HepG2 (cell line): ENCODE results near the gene CIB1. TPM values are rescaled to one million over a fixed set of nuclear protein-coding genes. Genes with fewer than 3 reads are reported as not detected.

Experiments
- ARHGAP35 ChIP-seq: sonication (generic); formaldehyde crosslinking; IDR thresholded peaks from 2 replicates; pipeline ENCODE4 v1.9.0; 2022; ENCODE audit warnings: mild to moderate bottlenecking, inconsistent platforms, moderate library complexity, missing genetic modification reagents, borderline replicate concordance
- CBX2 ChIP-seq, 2 experiments: fragments of 200-600 bp in 1 of 2; sonication (generic); formaldehyde crosslinking in 1 of 2; IDR thresholded peaks; 2 replicates each; pipeline versions ENCODE4 v1.7.0 to v1.8.1; 2018 to 2022; ENCODE audit warnings: low read depth in 2 of 2, low read length in 1 of 2, mild to moderate bottlenecking in 1 of 2, missing genetic modification reagents in 1 of 2
- CHCHD3 ChIP-seq: sonication (generic); formaldehyde crosslinking; IDR thresholded peaks from 2 replicates; pipeline ENCODE4 v1.8.0; 2022; ENCODE audit warnings: mild to moderate bottlenecking, missing genetic modification reagents, moderate library complexity
- DNMT3B ChIP-seq: conservative IDR thresholded peaks from 2 replicates; pipeline ENCODE4 v1.6.1; 2016; ENCODE audit warnings: missing biosample characterization, control low read depth
- EZH2 ChIP-seq: conservative IDR thresholded peaks from 2 replicates; pipeline ENCODE4 v1.6.1; 2012; ENCODE audit warnings: mild to moderate bottlenecking, low read depth, low read length, moderate library complexity
- FIP1L1 ChIP-seq: fragments of 200-400 bp; formaldehyde crosslinking; IDR thresholded peaks from 2 replicates; pipeline ENCODE4 v1.6.1; 2018; ENCODE audit warnings: low read depth, mild to moderate bottlenecking, low read length, moderate library complexity, borderline replicate concordance; ENCODE audit not compliant: insufficient read depth
- FOXA1 ChIP-seq, 2 experiments: fragments of 450-650 bp in 1 of 2; sonication (generic) in 1 of 2; formaldehyde crosslinking in 1 of 2; IDR thresholded peaks; 2 replicates each; pipeline versions ENCODE4 v1.4.0 to v1.6.1; 2016 to 2020; ENCODE audit warnings: missing genetic modification reagents in 1 of 2
- GLI4 ChIP-seq: sonication (generic); formaldehyde crosslinking; IDR thresholded peaks from 2 replicates; pipeline ENCODE4 v1.5.1; 2020; ENCODE audit warnings: missing genetic modification reagents, mild to moderate bottlenecking, moderate library complexity, borderline replicate concordance
- GPN1 ChIP-seq: sonication (generic); formaldehyde crosslinking; IDR thresholded peaks from 2 replicates; pipeline ENCODE4 v1.5.1; 2020; ENCODE audit warnings: missing genetic modification reagents, borderline replicate concordance
- MAFF ChIP-seq: IDR thresholded peaks from 2 replicates; pipeline ENCODE4 v1.6.1; 2011; ENCODE audit warnings: low read depth, low read length, improper control_type of control experiment
- NFIC ChIP-seq: IDR thresholded peaks from 2 replicates; pipeline ENCODE4 v1.6.1; 2012; ENCODE audit warnings: mild to moderate bottlenecking, low read length, inconsistent platforms
- POLR2G ChIP-seq: fragments of 200-400 bp; formaldehyde crosslinking; IDR thresholded peaks from 2 replicates; pipeline ENCODE4 v1.6.1; 2018; ENCODE audit warnings: mild to moderate bottlenecking, low read depth, low read length, moderate library complexity
- SP5 ChIP-seq: IDR thresholded peaks from 2 replicates; pipeline ENCODE4 v1.6.1; 2016; ENCODE audit warnings: low read depth, borderline replicate concordance
- SRSF4 ChIP-seq: fragments of 200-400 bp; formaldehyde crosslinking; IDR thresholded peaks from one replicate; pipeline ENCODE4 v1.6.1; 2018; ENCODE audit warnings: mild to moderate bottlenecking, low read depth, low read length, moderate library complexity; ENCODE audit not compliant: poor library complexity, severe bottlenecking
- TARDBP ChIP-seq: sonication (generic); formaldehyde crosslinking; IDR thresholded peaks from 2 replicates; pipeline ENCODE4 v1.8.0; 2022; ENCODE audit warnings: mild to moderate bottlenecking, missing genetic modification reagents
- TMF1 ChIP-seq: sonication (generic); formaldehyde crosslinking; IDR thresholded peaks from 2 replicates; pipeline ENCODE4 v1.8.1; 2022; ENCODE audit warnings: low read depth, missing genetic modification reagents
- ZFP90 ChIP-seq: sonication (generic); formaldehyde crosslinking; IDR thresholded peaks from 2 replicates; pipeline ENCODE4 v1.8.0; 2022; ENCODE audit warnings: missing genetic modification reagents, mild to moderate bottlenecking, inconsistent platforms, borderline replicate concordance
- ZMAT3 ChIP-seq: sonication (generic); formaldehyde crosslinking; conservative IDR thresholded peaks from 2 replicates; pipeline ENCODE4 v1.7.0; 2021; ENCODE audit warnings: missing genetic modification reagents
- ZNF121 ChIP-seq: sonication (generic); formaldehyde crosslinking; IDR thresholded peaks from 2 replicates; pipeline ENCODE4 v1.5.0; 2020; ENCODE audit warnings: mild to moderate bottlenecking, missing genetic modification reagents
- ZNF556 ChIP-seq: sonication (generic); formaldehyde crosslinking; IDR thresholded peaks from 2 replicates; pipeline ENCODE4 v1.4.0; 2020; ENCODE audit warnings: mild to moderate bottlenecking, missing genetic modification reagents, borderline replicate concordance
- ZNF615 ChIP-seq: sonication (generic); formaldehyde crosslinking; IDR thresholded peaks from 2 replicates; pipeline ENCODE4 v1.5.0; 2020; ENCODE audit warnings: mild to moderate bottlenecking, missing genetic modification reagents, borderline replicate concordance
- ZNF724P ChIP-seq: sonication (generic); formaldehyde crosslinking; IDR thresholded peaks from 2 replicates; pipeline ENCODE4 v1.8.0; 2022; ENCODE audit warnings: missing genetic modification reagents, borderline replicate concordance
- polyA plus RNA-seq, 8 experiments: library from polyadenylated mRNA; depleted of rRNA in 3 of 8; stranded (reverse) in 7 of 8; unstranded in 1 of 8; fragments of >200 nt; fragmentation: Illumina TruSeq in 4 of 8; extraction: Trizol in 4 of 8; gene quantifications; 2 replicates each; pipeline versions ENCODE4 v1.2.1 to v1.2.3, GENCODE V29; 2011 to 2016; ENCODE audit warnings: low read depth in 4 of 8, missing spikeins in 1 of 8, mixed read lengths in 1 of 8; ENCODE audit not compliant: insufficient read depth in 1 of 8
- total RNA-seq, 5 experiments: library from RNA; depleted of rRNA; stranded (reverse); fragments of >200 nt; fragmentation: Illumina TruSeq; extraction: Trizol; gene quantifications; 2 replicates each; pipeline ENCODE4 v1.2.3, GENCODE V29; 2016; ENCODE audit warnings: low read depth in 1 of 5
- TF ChIP-seq, protein P1 (sequence below): sonication (generic); formaldehyde crosslinking; IDR thresholded peaks from 2 replicates; pipeline ENCODE4 v1.5.0; 2020; ENCODE audit warnings: mild to moderate bottlenecking, low read depth, missing genetic modification reagents, borderline replicate concordance
- TF ChIP-seq, protein P2 (sequence below): sonication (generic); formaldehyde crosslinking; IDR thresholded peaks from 2 replicates; pipeline ENCODE4 v1.4.0; 2020; ENCODE audit warnings: missing genetic modification reagents
- TF ChIP-seq, protein P3 (sequence below): sonication (generic); formaldehyde crosslinking; IDR thresholded peaks from 2 replicates; pipeline ENCODE4 v1.8.0; 2022; ENCODE audit warnings: missing genetic modification reagents, mild to moderate bottlenecking, moderate library complexity, borderline replicate concordance

CIB1 gene
- total and polyA plus RNA-seq, 2 of the 13 experiments (the other 11 are each of a cell fraction or from before 2014, with no cell fraction given), result 38.7 to 72.7 TPM

DNA sequence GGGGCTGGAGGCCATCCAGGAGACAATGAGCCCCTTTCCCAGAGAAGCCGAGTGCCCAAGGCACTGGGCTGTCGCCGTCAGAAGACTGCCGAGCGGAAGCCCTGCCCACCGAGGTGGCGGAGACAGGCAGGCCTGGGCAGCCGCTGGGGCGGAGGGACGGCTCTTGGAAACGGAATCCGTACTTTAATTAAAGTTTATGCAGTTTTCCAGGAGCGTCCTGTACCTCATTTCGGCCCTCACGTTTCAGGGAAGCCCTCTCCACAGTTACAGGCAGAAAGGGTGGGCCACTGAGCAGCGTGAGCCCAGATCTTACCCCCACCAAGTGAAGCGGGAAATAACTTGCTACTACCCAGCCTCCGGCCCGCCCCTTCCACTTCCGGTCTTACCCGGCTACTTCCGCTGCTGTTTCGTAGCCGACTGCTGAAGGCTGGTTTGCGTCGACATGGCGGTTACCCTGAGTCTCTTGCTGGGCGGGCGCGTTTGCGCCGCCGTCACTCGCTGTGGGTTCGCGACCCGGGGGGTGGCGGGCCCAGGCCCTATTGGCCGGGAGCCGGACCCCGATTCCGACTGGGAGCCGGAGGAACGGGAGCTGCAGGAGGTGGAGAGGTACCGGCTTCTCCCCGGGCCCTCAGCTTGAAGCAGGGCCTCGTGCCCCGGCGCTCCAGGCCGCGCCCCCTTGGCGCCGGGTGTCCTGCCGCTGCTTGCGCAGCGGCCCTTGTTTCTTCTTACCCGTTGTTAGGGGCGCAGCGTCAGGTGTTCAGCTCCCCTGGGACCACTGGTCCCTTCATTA is 31.7 kb upstream of the CIB1 start, which contains the start of gene NGRN (continued):
- TF ChIP-seq ZNF724P (CRISPR knock-in tag) (no peak), DNMT3B (CRISPR knock-in tag) (no peak), ZMAT3 (CRISPR knock-in tag) (peak; percentile 31; the same call in 1 of the 2 replicates), CBX2 (IDR thresholded peaks at IDR 0.05; ENCODE audit: low read depth, low read length) (no peak), CBX2 (CRISPR knock-in tag; IDR thresholded peaks at IDR 0.05; ENCODE audit: low read depth) (no peak), POLR2G (peak; percentile 96), NFIC (0 out of 2 replicates have a peak, but pooled peaks have one; percentile 0), ZNF615 (0 out of 2 replicates have a peak, but pooled peaks have one; percentile 67), TMF1 (CRISPR knock-in tag) (peak; percentile 94), CHCHD3 (CRISPR knock-in tag) (peak; percentile 74; the same call in 1 of the 2 replicates), ARHGAP35 (CRISPR knock-in tag) (peak; percentile 21; the same call in 1 of the 2 replicates), MAFF (no peak), FIP1L1 (no peak), GLI4 (peak; percentile 94; the same call in 1 of the 2 replicates), ZFP90 (CRISPR knock-in tag) (no peak), EZH2 (no peak), ZNF121 (no peak; the same call in 1 of the 2 replicates), FOXA1 (IDR thresholded peaks at IDR 0.05) (no peak), FOXA1 (CRISPR knock-in tag; IDR thresholded peaks at IDR 0.05) (peak; percentile 29; the same call in 1 of the 2 replicates), SP5 (peak; percentile 64), GPN1 (CRISPR knock-in tag) (peak; percentile 78; the same call in 1 of the 2 replicates), ZNF556 (peak; percentile 60; the same call in 1 of the 2 replicates), SRSF4 (no peak), TARDBP (CRISPR knock-in tag) (peak; percentile 77)
- TF ChIP-seq, protein P1, sequence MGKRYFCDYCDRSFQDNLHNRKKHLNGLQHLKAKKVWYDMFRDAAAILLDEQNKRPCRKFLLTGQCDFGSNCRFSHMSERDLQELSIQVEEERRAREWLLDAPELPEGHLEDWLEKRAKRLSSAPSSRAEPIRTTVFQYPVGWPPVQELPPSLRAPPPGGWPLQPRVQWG (CRISPR knock-in tag), result no peak
- TF ChIP-seq, protein P2, sequence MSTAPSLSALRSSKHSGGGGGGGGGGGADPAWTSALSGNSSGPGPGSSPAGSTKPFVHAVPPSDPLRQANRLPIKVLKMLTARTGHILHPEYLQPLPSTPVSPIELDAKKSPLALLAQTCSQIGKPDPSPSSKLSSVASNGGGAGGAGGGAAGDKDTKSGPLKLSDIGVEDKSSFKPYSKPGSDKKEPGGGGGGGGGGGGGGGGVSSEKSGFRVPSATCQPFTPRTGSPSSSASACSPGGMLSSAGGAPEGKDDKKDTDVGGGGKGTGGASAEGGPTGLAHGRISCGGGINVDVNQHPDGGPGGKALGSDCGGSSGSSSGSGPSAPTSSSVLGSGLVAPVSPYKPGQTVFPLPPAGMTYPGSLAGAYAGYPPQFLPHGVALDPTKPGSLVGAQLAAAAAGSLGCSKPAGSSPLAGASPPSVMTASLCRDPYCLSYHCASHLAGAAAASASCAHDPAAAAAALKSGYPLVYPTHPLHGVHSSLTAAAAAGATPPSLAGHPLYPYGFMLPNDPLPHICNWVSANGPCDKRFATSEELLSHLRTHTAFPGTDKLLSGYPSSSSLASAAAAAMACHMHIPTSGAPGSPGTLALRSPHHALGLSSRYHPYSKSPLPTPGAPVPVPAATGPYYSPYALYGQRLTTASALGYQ (CRISPR knock-in tag), result peak; percentile 35
- TF ChIP-seq, protein P3, sequence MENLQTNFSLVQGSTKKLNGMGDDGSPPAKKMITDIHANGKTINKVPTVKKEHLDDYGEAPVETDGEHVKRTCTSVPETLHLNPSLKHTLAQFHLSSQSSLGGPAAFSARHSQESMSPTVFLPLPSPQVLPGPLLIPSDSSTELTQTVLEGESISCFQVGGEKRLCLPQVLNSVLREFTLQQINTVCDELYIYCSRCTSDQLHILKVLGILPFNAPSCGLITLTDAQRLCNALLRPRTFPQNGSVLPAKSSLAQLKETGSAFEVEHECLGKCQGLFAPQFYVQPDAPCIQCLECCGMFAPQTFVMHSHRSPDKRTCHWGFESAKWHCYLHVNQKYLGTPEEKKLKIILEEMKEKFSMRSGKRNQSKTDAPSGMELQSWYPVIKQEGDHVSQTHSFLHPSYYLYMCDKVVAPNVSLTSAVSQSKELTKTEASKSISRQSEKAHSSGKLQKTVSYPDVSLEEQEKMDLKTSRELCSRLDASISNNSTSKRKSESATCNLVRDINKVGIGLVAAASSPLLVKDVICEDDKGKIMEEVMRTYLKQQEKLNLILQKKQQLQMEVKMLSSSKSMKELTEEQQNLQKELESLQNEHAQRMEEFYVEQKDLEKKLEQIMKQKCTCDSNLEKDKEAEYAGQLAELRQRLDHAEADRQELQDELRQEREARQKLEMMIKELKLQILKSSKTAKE (CRISPR knock-in tag), result no peak
